ENCODE results near the gene OR1K1. TPM values are rescaled to one million over a fixed set of nuclear protein-coding genes. Genes with fewer than 3 reads are reported as not detected.

OR1K1 gene
- total RNA-seq, 2 donors from 2014 or later = not detected

GRCh38 chr9:122815544-122815943 lies 15.6 kb downstream of the OR1K1 start:
- peaks cover 34% of the 10 kb centered on the region for H3K36me3 Mint-ChIP-seq (ENCODE audit: low read depth)
- Histone ChIP-seq H3K9me3 (ENCODE audit: control insufficient read depth, low read length) (no peaks in the 10 kb centered on the region), H3K27ac (ENCODE audit: low read depth, low read length) (no peak overlapping the region), H3K27me3 (ENCODE audit: control insufficient read depth, insufficient read depth, low read length, poor library complexity, severe bottlenecking) (no peaks in the 10 kb centered on the region), H3K36me3 (ENCODE audit: control insufficient read depth, insufficient read depth, low read length) (peaks cover 47% of the 10 kb centered on the region), H3K9ac (ENCODE audit: extremely low read depth, low read length, poor library complexity, severe bottlenecking) (no peak overlapping the region), H3K4me3 (ENCODE audit: low read length) (no peak overlapping the region), H3K4me1 (ENCODE audit: control insufficient read depth, insufficient read depth, low read length) (peaks cover 3% of the 10 kb centered on the region)
- no peaks in the 10 kb centered on the region for H3K9me3 Mint-ChIP-seq
- H3K4me1 Mint-ChIP-seq = peaks cover 12% of the 10 kb centered on the region
- no peak for TF ChIP-seq CTCF (conservative IDR thresholded peaks at IDR 0.05)
- H3K4me3 Mint-ChIP-seq = no peak overlapping the region
- no peak overlapping the region for H3K27ac Mint-ChIP-seq
- DNase-seq = no peak
- H3K27me3 Mint-ChIP-seq (ENCODE audit: insufficient read depth) = no peaks in the 10 kb centered on the region

DNA sequence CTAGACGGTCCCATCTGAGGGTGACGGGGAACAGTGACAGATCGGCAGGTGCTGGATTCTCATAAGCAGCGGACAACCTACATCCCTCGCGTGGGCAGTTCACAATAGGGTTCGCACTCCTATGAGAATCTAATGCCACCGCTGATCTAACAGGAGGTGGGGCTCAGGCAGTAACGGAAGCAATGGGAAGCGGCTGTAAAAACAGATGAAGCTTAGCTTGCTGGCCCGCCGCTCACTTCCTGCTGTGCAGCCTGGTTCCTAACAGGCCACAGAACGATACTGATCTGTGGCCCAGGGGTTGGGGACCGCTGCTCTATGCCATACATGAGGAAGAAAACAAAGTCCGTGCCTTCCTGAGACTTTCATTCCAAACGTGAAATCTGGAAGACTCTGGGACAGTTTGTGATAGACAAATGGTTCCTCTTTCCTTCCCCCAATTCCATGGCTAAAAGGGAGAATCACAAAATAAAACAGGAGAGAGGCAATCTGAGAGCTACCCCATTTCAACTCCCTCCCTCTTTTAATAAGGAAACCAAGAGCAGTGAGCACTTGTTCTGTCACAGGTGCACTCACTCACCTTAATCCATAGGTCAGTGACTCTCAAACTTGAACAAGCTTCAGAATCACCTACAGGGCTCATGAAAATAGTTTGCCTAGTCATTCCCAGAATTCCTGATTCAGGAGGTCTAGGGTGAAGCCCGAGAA lies 16.4 kb downstream of the OR1K1 start:
- Histone ChIP-seq H3K4me3 (ENCODE audit: low read length) (no peak overlapping the region), H3K9ac (ENCODE audit: extremely low read depth, low read length, poor library complexity, severe bottlenecking) (no peak overlapping the region), H3K9me3 (ENCODE audit: control insufficient read depth, low read length) (no peaks in the 10 kb centered on the region), H3K27ac (ENCODE audit: low read depth, low read length) (no peak overlapping the region), H3K36me3 (ENCODE audit: control insufficient read depth, insufficient read depth, low read length) (peaks cover 54% of the 10 kb centered on the region), H3K27me3 (ENCODE audit: control insufficient read depth, insufficient read depth, low read length, poor library complexity, severe bottlenecking) (no peaks in the 10 kb centered on the region), H3K4me1 (ENCODE audit: control insufficient read depth, insufficient read depth, low read length) (peaks cover 3% of the 10 kb centered on the region)
- H3K4me3 Mint-ChIP-seq = no peak overlapping the region
- no peak for TF ChIP-seq CTCF (conservative IDR thresholded peaks at IDR 0.05)
- no peaks in the 10 kb centered on the region for H3K27me3 Mint-ChIP-seq (ENCODE audit: insufficient read depth)
- H3K36me3 Mint-ChIP-seq (ENCODE audit: low read depth) = peaks cover 38% of the 10 kb centered on the region
- no peak overlapping the region for H3K27ac Mint-ChIP-seq
- no peaks in the 10 kb centered on the region for H3K9me3 Mint-ChIP-seq
- WGBS, 2 experiments (ENCODE audit: insufficient coverage in 1 of 2, insufficient read length in 1 of 2) = 94 to 95% methylated on average over 16 to 17 of the region's 17 CpGs
- peaks cover 12% of the 10 kb centered on the region for H3K4me1 Mint-ChIP-seq
- DNase-seq = no peak

GRCh38 chr9:122819326-122819725 lies 19.4 kb downstream of the OR1K1 start:
- Histone ChIP-seq H3K4me3 (ENCODE audit: low read length) (no peak overlapping the region), H3K9me3 (ENCODE audit: control insufficient read depth, low read length) (no peaks in the 10 kb centered on the region), H3K9ac (ENCODE audit: extremely low read depth, low read length, poor library complexity, severe bottlenecking) (no peak overlapping the region), H3K27me3 (ENCODE audit: control insufficient read depth, insufficient read depth, low read length, poor library complexity, severe bottlenecking) (no peaks in the 10 kb centered on the region), H3K27ac (ENCODE audit: low read depth, low read length) (no peak overlapping the region), H3K36me3 (ENCODE audit: control insufficient read depth, insufficient read depth, low read length) (peaks cover 78% of the 10 kb centered on the region), H3K4me1 (ENCODE audit: control insufficient read depth, insufficient read depth, low read length) (peaks cover 3% of the 10 kb centered on the region)
- Mint-ChIP-seq H3K4me3 (no peak overlapping the region), H3K27ac (no peak overlapping the region), H3K27me3 (ENCODE audit: insufficient read depth) (no peaks in the 10 kb centered on the region), H3K4me1 (peaks cover 18% of the 10 kb centered on the region), H3K36me3 (ENCODE audit: low read depth) (peaks cover 59% of the 10 kb centered on the region), H3K9me3 (no peaks in the 10 kb centered on the region)
- no peak for DNase-seq
- 79% methylated on average over 2 of the region's 3 CpGs; no CpG with 5 or more reads in 1 of the 2 experiments for WGBS, 2 experiments (ENCODE audit: insufficient coverage in 1 of 2, insufficient read length in 1 of 2)
- no peak for TF ChIP-seq CTCF (conservative IDR thresholded peaks at IDR 0.05)

All from endodermal cell (in vitro differentiated cells).